GM19035 (cell line): ENCODE measurements around the gene CACNG7.
A peak's percentile ranks its signal among the peaks of the same experiment; 100 is the strongest.
"Not testable (repeated sequence)": the region's sequence is repeated elsewhere in the genome, so short reads cannot be mapped to it uniquely, and the experiment has no call there.

Experiments
- ATAC-seq: cut with Tn5 transposase; IDR thresholded peaks from one replicate; pipeline ENCODE4 v1.9.1; 2021; ENCODE audit not compliant: unreplicated experiment

CACNG7 gene

GRCh38 chr19:53908935-53909415, at the start of gene CACNG7:
CACNG7 (plus strand) TSS chr19:53909278; CDS start chr19:53912832, 3,554 bp downstream.
- no peak for ATAC-seq

GRCh38 chr19:53864308-53864836, 44.7 kb upstream of the CACNG7 start:
- ATAC-seq = no peak

- ATAC-seq = no peak
Measured at GRCh38 chr19:53865523-53865917, 43.6 kb upstream of the CACNG7 start.

- ATAC-seq = no peak
Measured at GRCh38 chr19:53865918-53866864, 42.9 kb upstream of the CACNG7 start.

GRCh38 chr19:53866865-53867224, 42.2 kb upstream of the CACNG7 start:
- ATAC-seq = no peak

- peak; percentile 74 for ATAC-seq
Measured at GRCh38 chr19:53867225-53868090, 41.6 kb upstream of the CACNG7 start, which contains the start of gene MYADM. MYADM (plus strand) TSS chr19:53867883; CDS start chr19:53873530, 5,647 bp downstream.

- ATAC-seq = no peak
Measured at GRCh38 chr19:53868091-53868891, 40.8 kb upstream of the CACNG7 start.

GRCh38 chr19:53868892-53869804, 39.9 kb upstream of the CACNG7 start:
- ATAC-seq = no peak

GRCh38 chr19:53869805-53870484, 39.1 kb upstream of the CACNG7 start:
- not testable (repeated sequence) for ATAC-seq

GRCh38 chr19:53870485-53870844, 38.6 kb upstream of the CACNG7 start:
- no peak for ATAC-seq

- no peak for ATAC-seq
Measured at GRCh38 chr19:53871454-53871853, 37.6 kb upstream of the CACNG7 start.

- ATAC-seq = no peak
Measured at GRCh38 chr19:53872762-53873161, 36.3 kb upstream of the CACNG7 start.

GRCh38 chr19:53873773-53874605, 35.1 kb upstream of the CACNG7 start:
- no peak for ATAC-seq

GRCh38 chr19:53874606-53874990, 34.5 kb upstream of the CACNG7 start:
- no peak for ATAC-seq

- no peak for ATAC-seq
Measured at GRCh38 chr19:53875602-53876325, 33.3 kb upstream of the CACNG7 start.

GRCh38 chr19:53876651-53877224, 32.3 kb upstream of the CACNG7 start:
- no peak for ATAC-seq

- ATAC-seq = no peak
Measured at GRCh38 chr19:53877361-53877766, 31.7 kb upstream of the CACNG7 start.
